A375 (cell line): ENCODE measurements around the gene GNPDA2. TPM values are rescaled to one million over a fixed set of nuclear protein-coding genes. Genes with fewer than 3 reads are reported as not detected.

ENCODE experiments used
- total RNA-seq: library from RNA; depleted of rRNA; stranded (reverse); fragments of >200 nt; shearing (Covaris generic); gene quantifications from 2 replicates; pipeline ENCODE4 v1.2.3, GENCODE V29; 2014; rRNA removed

GNPDA2 gene
- 21.1 and 21.6 TPM in 2 replicates for total RNA-seq

DNA sequence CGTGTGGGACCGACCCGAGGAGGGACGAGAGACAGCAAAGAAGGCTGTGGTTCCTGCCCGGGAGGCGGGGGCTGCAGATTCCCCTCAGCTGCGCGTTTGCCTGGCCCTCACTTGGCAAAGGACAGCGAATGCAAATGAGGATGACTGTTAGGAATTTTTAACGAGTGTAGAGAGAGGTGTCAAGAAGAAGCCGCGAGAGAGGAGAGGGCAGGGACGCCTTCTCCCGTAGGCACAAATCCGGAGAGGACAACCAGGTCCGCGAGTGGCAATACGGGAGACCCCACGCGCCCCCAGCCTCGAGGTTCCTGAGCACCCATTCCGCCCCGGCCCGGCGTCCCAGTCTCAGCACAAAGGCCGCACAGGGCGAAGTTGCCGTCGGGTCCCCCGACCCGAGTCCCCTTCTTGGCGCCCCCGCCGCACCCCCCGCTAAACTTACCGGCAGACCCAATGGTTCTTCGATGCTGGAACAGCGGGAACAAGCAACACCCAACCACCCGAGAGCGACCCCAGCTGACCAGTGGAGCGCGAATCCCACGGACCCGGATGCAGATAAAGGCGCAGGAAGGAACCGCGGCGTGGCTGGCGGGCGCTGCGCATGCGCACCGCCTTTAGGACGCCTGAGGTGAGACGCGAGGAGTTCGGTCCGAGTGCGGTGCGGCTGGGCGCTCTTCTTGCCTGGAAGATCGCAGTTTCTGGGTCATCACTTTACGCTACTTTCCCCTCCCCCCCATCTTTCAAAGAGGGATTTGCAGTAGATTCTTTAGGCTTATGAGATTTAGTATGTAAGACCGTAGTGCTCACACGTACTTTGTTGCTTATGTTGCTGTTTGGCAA lies at the start of gene GNPDA2:
Gene GNPDA2, minus strand, starts transcription at position 519 of the 834 bp plus-strand sequence. CDS start 4,349 bp downstream, outside the sequence.

GRCh38 chr4:44678094-44679041 lies 48.0 kb downstream of the GNPDA2 start, which contains the start of gene GUF1:
TSS of gene GUF1 (plus strand) at chr4:44678420. CDS start at chr4:44678623, 203 bp downstream.

Other genes with a start within 250 kb of the GNPDA2 start
- gene YIPF7, start 74.9 kb downstream of the GNPDA2 start, total RNA-seq: not detected in 2 replicates
- 23.2 and 27.0 TPM in 2 replicates for gene GUF1, start 48.1 kb downstream of the GNPDA2 start, total RNA-seq